ENCODE results near the gene APOOL. TPM values are rescaled to one million over a fixed set of nuclear protein-coding genes. Genes with fewer than 3 reads are reported as not detected.

The APOOL gene
- total RNA-seq, 4 donors from 2014 or later: 14.9 to 22.9 (median 20.5) TPM

DNA sequence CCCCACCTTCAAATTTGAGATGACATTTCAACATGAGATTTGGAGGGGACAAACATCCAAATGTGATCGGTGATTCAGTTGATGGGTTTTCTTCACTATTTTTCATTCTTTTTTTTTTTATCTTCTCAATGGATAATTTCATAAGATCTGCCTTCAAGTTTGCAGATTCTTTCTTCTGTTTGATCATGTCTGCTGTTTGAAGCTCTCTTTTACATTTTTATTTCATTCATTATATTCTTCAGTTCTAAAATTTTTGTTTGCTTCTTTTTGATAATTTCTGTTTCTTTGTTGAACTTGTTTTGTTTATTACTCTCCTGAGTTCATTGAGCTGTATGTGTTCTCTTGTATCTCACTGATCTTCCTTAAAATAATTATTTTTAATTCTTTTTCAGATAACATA, 14.8 kb downstream of the APOOL start:
- Histone ChIP-seq H3K4me1 (no peaks in the 10 kb centered on the region), H3K9me3 (peaks cover 0 to 6% (median 0%) of the 10 kb centered on the region in 4 donors), H3K27me3 (no peaks in the 10 kb centered on the region), H3K36me3 (no peaks in the 10 kb centered on the region), H3K4me3 (no peak overlapping the region), H3K27ac (replicated peaks in 1 of 4) (no peak overlapping the region)
- DNase-seq (ENCODE audit: extremely low spot score): no peak
- WGBS: 96% methylated on average over 1 of the region's 1 CpG
- TF ChIP-seq POLR2AphosphoS5 (IDR thresholded peaks at IDR 0.05): no peak
- TF ChIP-seq, protein P1, sequence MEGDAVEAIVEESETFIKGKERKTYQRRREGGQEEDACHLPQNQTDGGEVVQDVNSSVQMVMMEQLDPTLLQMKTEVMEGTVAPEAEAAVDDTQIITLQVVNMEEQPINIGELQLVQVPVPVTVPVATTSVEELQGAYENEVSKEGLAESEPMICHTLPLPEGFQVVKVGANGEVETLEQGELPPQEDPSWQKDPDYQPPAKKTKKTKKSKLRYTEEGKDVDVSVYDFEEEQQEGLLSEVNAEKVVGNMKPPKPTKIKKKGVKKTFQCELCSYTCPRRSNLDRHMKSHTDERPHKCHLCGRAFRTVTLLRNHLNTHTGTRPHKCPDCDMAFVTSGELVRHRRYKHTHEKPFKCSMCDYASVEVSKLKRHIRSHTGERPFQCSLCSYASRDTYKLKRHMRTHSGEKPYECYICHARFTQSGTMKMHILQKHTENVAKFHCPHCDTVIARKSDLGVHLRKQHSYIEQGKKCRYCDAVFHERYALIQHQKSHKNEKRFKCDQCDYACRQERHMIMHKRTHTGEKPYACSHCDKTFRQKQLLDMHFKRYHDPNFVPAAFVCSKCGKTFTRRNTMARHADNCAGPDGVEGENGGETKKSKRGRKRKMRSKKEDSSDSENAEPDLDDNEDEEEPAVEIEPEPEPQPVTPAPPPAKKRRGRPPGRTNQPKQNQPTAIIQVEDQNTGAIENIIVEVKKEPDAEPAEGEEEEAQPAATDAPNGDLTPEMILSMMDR (IDR thresholded peaks at IDR 0.05): no peak
- no peak for TF ChIP-seq EP300 (IDR thresholded peaks at IDR 0.05)
- no peak for TF ChIP-seq POLR2A (IDR thresholded peaks at IDR 0.05; ENCODE audit: low read depth)
- intact Hi-C loops (cut with DNase I): no loop called here

- Histone ChIP-seq H3K9me3 (peaks cover 0 to 6% (median 0%) of the 10 kb centered on the region in 4 donors), H3K4me1 (peaks cover 0 to 6% (median 0%) of the 10 kb centered on the region in 4 donors), H3K36me3 (no peaks in the 10 kb centered on the region), H3K27ac (replicated peaks in 1 of 4) (no peak overlapping the region), H3K4me3 (no peak overlapping the region), H3K27me3 (no peaks in the 10 kb centered on the region)
- DNase-seq (ENCODE audit: extremely low spot score): no peak
- intact Hi-C loops (cut with DNase I): no loop called here
- TF ChIP-seq POLR2AphosphoS5 (IDR thresholded peaks at IDR 0.05) (no peak), EP300 (IDR thresholded peaks at IDR 0.05) (no peak), POLR2A (IDR thresholded peaks at IDR 0.05; ENCODE audit: low read depth) (no peak)
- TF ChIP-seq, protein P1 (IDR thresholded peaks at IDR 0.05): no peak
- WGBS: 80% methylated on average over 3 of the region's 4 CpGs
Observed at GRCh38 chrX:85020216-85020615, 16.5 kb downstream of the APOOL start.

- H3K4me3 ChIP-seq: no peak overlapping the region
- WGBS: 38% methylated on average over 2 of the region's 2 CpGs
- no peak overlapping the region for H3K27ac ChIP-seq (replicated peaks in 1 of 4)
- no peaks in the 10 kb centered on the region for H3K36me3 ChIP-seq
- intact Hi-C loops (cut with DNase I): no loop called here
- TF ChIP-seq, protein P1 (IDR thresholded peaks at IDR 0.05): no peak
- TF ChIP-seq POLR2A (IDR thresholded peaks at IDR 0.05; ENCODE audit: low read depth) (no peak), EP300 (IDR thresholded peaks at IDR 0.05) (no peak), POLR2AphosphoS5 (IDR thresholded peaks at IDR 0.05) (no peak)
- H3K4me1 ChIP-seq: peaks cover 0 to 6% (median 0%) of the 10 kb centered on the region in 4 donors
- H3K9me3 ChIP-seq: no peaks in the 10 kb centered on the region
- no peak for DNase-seq (ENCODE audit: extremely low spot score)
- no peaks in the 10 kb centered on the region for H3K27me3 ChIP-seq
Observed at GRCh38 chrX:85024044-85024443, 20.4 kb downstream of the APOOL start.

DNA sequence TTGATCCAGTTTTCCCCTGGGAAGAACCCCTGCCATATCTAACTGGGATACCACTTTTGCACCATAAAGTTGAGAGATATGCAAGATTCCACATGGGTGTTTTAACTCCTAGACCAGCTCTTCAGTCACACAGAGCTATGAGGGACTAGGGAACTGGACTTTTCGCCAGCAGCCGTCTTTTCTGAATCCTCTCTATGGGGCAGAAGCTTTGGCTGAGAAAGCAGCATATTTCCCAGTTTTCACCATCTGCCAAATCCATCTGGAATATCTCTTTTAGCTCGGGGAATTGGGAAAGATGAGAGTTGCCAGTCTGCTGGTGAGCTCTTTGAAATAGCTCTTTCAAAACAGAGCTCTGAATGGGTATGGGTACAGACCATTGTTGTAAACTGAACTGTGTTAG, 20.9 kb downstream of the APOOL start:
- 85% methylated on average over 3 of the region's 3 CpGs for WGBS
- TF ChIP-seq POLR2AphosphoS5 (IDR thresholded peaks at IDR 0.05) (no peak), EP300 (IDR thresholded peaks at IDR 0.05) (no peak), POLR2A (IDR thresholded peaks at IDR 0.05; ENCODE audit: low read depth) (no peak)
- TF ChIP-seq, protein P1 (IDR thresholded peaks at IDR 0.05): no peak
- DNase-seq (ENCODE audit: extremely low spot score): no peak
- H3K9me3 ChIP-seq: no peaks in the 10 kb centered on the region
- intact Hi-C loops (cut with DNase I): no loop called here
- H3K27ac ChIP-seq (replicated peaks in 1 of 4): no peak overlapping the region
- no peaks in the 10 kb centered on the region for H3K36me3 ChIP-seq
- no peaks in the 10 kb centered on the region for H3K27me3 ChIP-seq
- H3K4me3 ChIP-seq: no peak overlapping the region
- H3K4me1 ChIP-seq: peaks cover 0 to 6% (median 0%) of the 10 kb centered on the region in 4 donors

DNA sequence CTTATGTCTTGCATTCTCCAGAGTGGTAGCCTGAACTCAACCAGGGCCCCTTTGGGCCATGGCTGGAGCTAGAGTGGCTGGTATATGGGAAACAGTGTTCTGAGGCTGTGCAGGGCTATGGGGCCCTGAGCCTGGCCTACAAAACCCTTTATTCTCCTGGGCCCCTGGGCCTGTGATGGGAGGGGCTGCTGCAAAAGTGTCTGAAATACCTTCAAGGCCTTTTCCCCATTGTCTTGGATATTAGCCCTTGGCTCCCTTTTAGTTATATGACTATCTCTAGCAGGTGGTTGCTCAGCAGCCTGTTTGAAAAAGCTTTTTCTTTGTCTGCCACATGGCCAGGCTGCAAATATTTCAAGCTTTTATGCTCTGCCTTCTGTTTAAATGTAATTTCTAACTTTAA, 22.5 kb downstream of the APOOL start:
- no peak overlapping the region for H3K27ac ChIP-seq (replicated peaks in 1 of 4)
- no peaks in the 10 kb centered on the region for H3K36me3 ChIP-seq
- no peak for TF ChIP-seq POLR2A (IDR thresholded peaks at IDR 0.05; ENCODE audit: low read depth)
- no peak for TF ChIP-seq EP300 (IDR thresholded peaks at IDR 0.05)
- TF ChIP-seq, protein P1 (IDR thresholded peaks at IDR 0.05): no peak
- TF ChIP-seq POLR2AphosphoS5 (IDR thresholded peaks at IDR 0.05): no peak
- H3K9me3 ChIP-seq: no peaks in the 10 kb centered on the region
- H3K27me3 ChIP-seq: no peaks in the 10 kb centered on the region
- H3K4me1 ChIP-seq: peaks cover 0 to 15% (median 3%) of the 10 kb centered on the region in 4 donors
- no peak for DNase-seq (ENCODE audit: extremely low spot score)
- intact Hi-C loops (cut with DNase I): no loop called here
- H3K4me3 ChIP-seq: no peak overlapping the region

All from esophagus muscularis mucosa (tissue), 4 donors.